NT2/D1 (cell line): ENCODE data around the gene FOXE1.

Source experiments
- SUZ12 ChIP-seq: IDR thresholded peaks from 2 replicates; pipeline ENCODE4 v1.6.1; 2011; ENCODE audit not compliant: insufficient read length, insufficient read depth; ENCODE audit errors: extremely low read depth
- YY1 ChIP-seq: IDR thresholded peaks from 2 replicates; pipeline ENCODE4 v1.6.1; 2011; ENCODE audit not compliant: insufficient read length, insufficient read depth

- TF ChIP-seq YY1, result no peak
- TF ChIP-seq SUZ12, result no peak
Measured at GRCh38 chr9:97895211-97895610, 42.2 kb downstream of the FOXE1 start.
